Muscle layer of duodenum (tissue), 2 donors: ENCODE measurements around the gene LCP2.

ENCODE experiments used
- H3K27ac ChIP-seq: one replicate; pipeline ENCODE4 v1.7.0; 2013; ENCODE audit warnings: mild to moderate bottlenecking, low read length
- H3K27me3 ChIP-seq: one replicate; pipeline ENCODE4 v1.7.0; 2013; ENCODE audit warnings: low read depth, mild to moderate bottlenecking, control low read depth, low read length
- H3K36me3 ChIP-seq, 2 donors: one replicate each; pipeline ENCODE4 v1.7.0; 2013; ENCODE audit warnings: low read length in 2 of 2, control low read depth in 1 of 2, mild to moderate bottlenecking in 1 of 2; ENCODE audit not compliant: insufficient read depth in 2 of 2, control insufficient read depth in 1 of 2
- H3K4me1 ChIP-seq, 2 donors: one replicate each; pipeline ENCODE4 v1.7.0; 2013; ENCODE audit warnings: low read length in 2 of 2, mild to moderate bottlenecking in 2 of 2, control low read depth in 1 of 2, moderate library complexity in 1 of 2; ENCODE audit not compliant: insufficient read depth in 2 of 2, control insufficient read depth in 1 of 2
- H3K4me3 ChIP-seq, 2 donors: one replicate each; pipeline ENCODE4 v1.7.0; 2013; ENCODE audit warnings: low read length in 2 of 2, low read depth in 1 of 2, mild to moderate bottlenecking in 1 of 2
- H3K9me3 ChIP-seq, 2 donors: one replicate each; pipeline ENCODE4 v1.7.0; 2013; ENCODE audit warnings: low read length in 2 of 2, control low read depth in 1 of 2, mild to moderate bottlenecking in 1 of 2; ENCODE audit not compliant: control insufficient read depth in 1 of 2
- donor health status: healthy.

Gene LCP2

GRCh38 chr5:170306381-170306831 is 8.8 kb upstream of the LCP2 start:
- Histone ChIP-seq H3K27ac (no peak overlapping the region), H3K4me1 (peaks cover 0 to 22% of the 10 kb centered on the region in 2 donors), H3K27me3 (no peaks in the 10 kb centered on the region), H3K9me3 (no peaks in the 10 kb centered on the region), H3K4me3 (no peak overlapping the region), H3K36me3 (no peaks in the 10 kb centered on the region)

- H3K36me3 ChIP-seq: no peaks in the 10 kb centered on the region
- H3K27me3 ChIP-seq: no peaks in the 10 kb centered on the region
- no peak overlapping the region for H3K4me3 ChIP-seq
- H3K9me3 ChIP-seq: no peaks in the 10 kb centered on the region
- H3K27ac ChIP-seq: no peak overlapping the region
- H3K4me1 ChIP-seq: peaks cover 0 to 14% of the 10 kb centered on the region in 2 donors
Measured at GRCh38 chr5:170305646-170306025, 8.1 kb upstream of the LCP2 start.

- no peak overlapping the region for H3K4me3 ChIP-seq
- no peaks in the 10 kb centered on the region for H3K27me3 ChIP-seq
- no peaks in the 10 kb centered on the region for H3K36me3 ChIP-seq
- peaks cover 0 to 9% of the 10 kb centered on the region in 2 donors for H3K4me1 ChIP-seq
- no peaks in the 10 kb centered on the region for H3K9me3 ChIP-seq
- no peak overlapping the region for H3K27ac ChIP-seq
Measured at GRCh38 chr5:170305016-170305645, 7.6 kb upstream of the LCP2 start.

GRCh38 chr5:170303549-170303948 is 6.0 kb upstream of the LCP2 start:
- Histone ChIP-seq H3K4me3 (no peak overlapping the region), H3K4me1 (peaks cover 0 to 9% of the 10 kb centered on the region in 2 donors), H3K9me3 (no peaks in the 10 kb centered on the region), H3K27me3 (no peaks in the 10 kb centered on the region), H3K27ac (no peak overlapping the region), H3K36me3 (no peaks in the 10 kb centered on the region)

- no peak overlapping the region for H3K27ac ChIP-seq
- peaks cover 0 to 9% of the 10 kb centered on the region in 2 donors for H3K4me1 ChIP-seq
- H3K27me3 ChIP-seq: no peaks in the 10 kb centered on the region
- H3K36me3 ChIP-seq: no peaks in the 10 kb centered on the region
- no peak overlapping the region for H3K4me3 ChIP-seq
- no peaks in the 10 kb centered on the region for H3K9me3 ChIP-seq
Measured at GRCh38 chr5:170302653-170303501, 5.3 kb upstream of the LCP2 start.

GRCh38 chr5:170301981-170302652 is 4.5 kb upstream of the LCP2 start:
- Histone ChIP-seq H3K4me1 (peaks cover 0 to 9% of the 10 kb centered on the region in 2 donors), H3K36me3 (no peaks in the 10 kb centered on the region), H3K27me3 (no peaks in the 10 kb centered on the region), H3K27ac (no peak overlapping the region), H3K4me3 (no peak overlapping the region), H3K9me3 (no peaks in the 10 kb centered on the region)

GRCh38 chr5:170301149-170301548 is 3.6 kb upstream of the LCP2 start:
- peaks cover 0 to 9% of the 10 kb centered on the region in 2 donors for H3K4me1 ChIP-seq

GRCh38 chr5:170300361-170301013 is 2.9 kb upstream of the LCP2 start:
- no peak overlapping the region for H3K4me3 ChIP-seq
- no peaks in the 10 kb centered on the region for H3K27me3 ChIP-seq
- peaks cover 0 to 9% of the 10 kb centered on the region in 2 donors for H3K4me1 ChIP-seq
- no peaks in the 10 kb centered on the region for H3K9me3 ChIP-seq
- H3K36me3 ChIP-seq: no peaks in the 10 kb centered on the region
- peak overlapping the region; percentile 26 for H3K27ac ChIP-seq

More at GRCh38 chr5:170301149-170301548, 3.6 kb upstream of the LCP2 start:
- Histone ChIP-seq H3K27ac (peak overlapping the region; percentile 26), H3K9me3 (no peaks in the 10 kb centered on the region), H3K27me3 (no peaks in the 10 kb centered on the region), H3K36me3 (no peaks in the 10 kb centered on the region), H3K4me3 (no peak overlapping the region)

- no peaks in the 10 kb centered on the region for H3K27me3 ChIP-seq
- no peaks in the 10 kb centered on the region for H3K9me3 ChIP-seq
- no peaks in the 10 kb centered on the region for H3K36me3 ChIP-seq
- no peaks in the 10 kb centered on the region for H3K4me1 ChIP-seq
- peak overlapping the region; percentile 88 for H3K27ac ChIP-seq
- H3K4me3 ChIP-seq: peak overlapping the region; percentile 56 to 57
Measured at GRCh38 chr5:170296935-170297588, 515 bp downstream of the LCP2 start.

GRCh38 chr5:170296036-170296934 is 1.3 kb downstream of the LCP2 start:
- H3K4me3 ChIP-seq: peak overlapping the region; percentile 56 to 57
- no peaks in the 10 kb centered on the region for H3K27me3 ChIP-seq
- H3K27ac ChIP-seq: peak overlapping the region; percentile 88
- H3K4me1 ChIP-seq: no peaks in the 10 kb centered on the region
- H3K9me3 ChIP-seq: no peaks in the 10 kb centered on the region
- H3K36me3 ChIP-seq: no peaks in the 10 kb centered on the region
